Loucy (cell line): ENCODE measurements around the gene MCOLN1.

ENCODE experiments used
- CTCF ChIP-seq: fragments of 200-600 bp; sonication (generic); conservative IDR thresholded peaks from 2 replicates; pipeline ENCODE4 v1.5.1; 2014; ENCODE audit warnings: mild to moderate bottlenecking, antibody characterized with exemption, low read length
- EZH2phosphoT487 ChIP-seq: fragments of 200-600 bp; IDR thresholded peaks from 2 replicates; pipeline ENCODE4 v1.6.1; 2018; ENCODE audit warnings: antibody characterized with exemption, mild to moderate bottlenecking, moderate library complexity, borderline replicate concordance

GRCh38 chr19:7478173-7478842, 44.1 kb upstream of the MCOLN1 start:
- TF ChIP-seq EZH2phosphoT487 (no peak), CTCF (no peak)
